HepG2 (cell line): ENCODE results near the gene SLC2A4. TPM values are rescaled to one million over a fixed set of nuclear protein-coding genes. Genes with fewer than 3 reads are reported as not detected.

Experiments used
- ATF7 ChIP-seq, 2 experiments: fragments of 450-650 bp in 1 of 2; sonication (generic) in 1 of 2; formaldehyde crosslinking in 1 of 2; IDR thresholded peaks; 2 replicates each; pipeline versions ENCODE4 v1.4.0 to v1.6.1; 2016 to 2020; ENCODE audit warnings: antibody characterized with exemption in 1 of 2, mild to moderate bottlenecking in 1 of 2, missing genetic modification reagents in 1 of 2
- DRAP1 ChIP-seq: IDR thresholded peaks from 2 replicates; pipeline ENCODE4 v1.6.1; 2016; ENCODE audit warnings: missing genetic modification reagents, missing compliant biosample characterization
- FOSL1 ChIP-seq: sonication (generic); formaldehyde crosslinking; IDR thresholded peaks from 2 replicates; pipeline ENCODE4 v1.9.0; 2021; ENCODE audit warnings: missing genetic modification reagents, borderline replicate concordance
- KDM3A ChIP-seq: IDR thresholded peaks from 2 replicates; pipeline ENCODE4 v1.6.1; 2018; ENCODE audit warnings: low read depth, missing compliant biosample characterization
- KDM5B ChIP-seq: sonication (generic); formaldehyde crosslinking; IDR thresholded peaks from 2 replicates; pipeline ENCODE4 v1.4.0; 2020; ENCODE audit warnings: missing genetic modification reagents, mild to moderate bottlenecking, borderline replicate concordance
- MXD3 ChIP-seq: IDR thresholded peaks from 2 replicates; pipeline ENCODE4 v1.6.1; 2016; ENCODE audit warnings: mild to moderate bottlenecking, missing biosample characterization, missing genetic modification reagents
- PAF1 ChIP-seq: IDR thresholded peaks from 2 replicates; pipeline ENCODE4 v1.6.1; 2016; ENCODE audit warnings: missing genetic modification reagents, missing compliant biosample characterization
- RFXAP ChIP-seq: sonication (generic); formaldehyde crosslinking; IDR thresholded peaks from 2 replicates; pipeline ENCODE4 v1.4.0; 2020; ENCODE audit warnings: missing genetic modification reagents, borderline replicate concordance
- SAP130 ChIP-seq: IDR thresholded peaks from 2 replicates; pipeline ENCODE4 v1.6.1; 2016; ENCODE audit warnings: low read depth
- TIGD3 ChIP-seq: sonication (generic); formaldehyde crosslinking; IDR thresholded peaks from 2 replicates; pipeline ENCODE4 v1.5.1; 2020; ENCODE audit warnings: mild to moderate bottlenecking, missing genetic modification reagents, borderline replicate concordance
- ZBTB33 ChIP-seq: sonication (generic); formaldehyde crosslinking; IDR thresholded peaks from 2 replicates; pipeline ENCODE4 v1.4.0; 2020; ENCODE audit warnings: missing genetic modification reagents
- ZBTB7A ChIP-seq: sonication (generic); formaldehyde crosslinking; IDR thresholded peaks from 2 replicates; pipeline ENCODE4 v1.8.0; 2022; ENCODE audit warnings: mild to moderate bottlenecking, missing genetic modification reagents
- ZFP41 ChIP-seq: sonication (generic); formaldehyde crosslinking; IDR thresholded peaks from 2 replicates; pipeline ENCODE4 v1.4.0; 2020; ENCODE audit warnings: mild to moderate bottlenecking, missing genetic modification reagents, borderline replicate concordance
- ZNF317 ChIP-seq: sonication (generic); formaldehyde crosslinking; IDR thresholded peaks from 2 replicates; pipeline ENCODE4 v1.5.0; 2020; ENCODE audit warnings: mild to moderate bottlenecking, missing genetic modification reagents
- ZNF460 ChIP-seq: sonication (generic); formaldehyde crosslinking; IDR thresholded peaks from 2 replicates; pipeline ENCODE4 v1.5.1; 2020; ENCODE audit warnings: missing genetic modification reagents, mild to moderate bottlenecking, borderline replicate concordance
- ZNF550 ChIP-seq: sonication (generic); formaldehyde crosslinking; IDR thresholded peaks from 2 replicates; pipeline ENCODE4 v1.4.0; 2020; ENCODE audit warnings: mild to moderate bottlenecking, missing genetic modification reagents, borderline replicate concordance
- ZNF720 ChIP-seq: sonication (generic); formaldehyde crosslinking; IDR thresholded peaks from 2 replicates; pipeline ENCODE4 v1.4.0; 2020; ENCODE audit warnings: missing genetic modification reagents
- ZNF761 ChIP-seq: sonication (generic); formaldehyde crosslinking; conservative IDR thresholded peaks from 2 replicates; pipeline ENCODE4 v1.4.0; 2020; ENCODE audit warnings: mild to moderate bottlenecking, missing genetic modification reagents
- ZNF891 ChIP-seq: sonication (generic); formaldehyde crosslinking; IDR thresholded peaks from 2 replicates; pipeline ENCODE4 v1.5.0; 2020; ENCODE audit warnings: mild to moderate bottlenecking, missing genetic modification reagents
- ZSCAN5A ChIP-seq: sonication (generic); formaldehyde crosslinking; IDR thresholded peaks from 2 replicates; pipeline ENCODE4 v1.8.0; 2022; ENCODE audit warnings: mild to moderate bottlenecking, missing genetic modification reagents, borderline replicate concordance
- ZSCAN9 ChIP-seq: IDR thresholded peaks from 2 replicates; pipeline ENCODE4 v1.6.1; 2016; ENCODE audit warnings: borderline replicate concordance
- polyA plus RNA-seq, 8 experiments: library from polyadenylated mRNA; depleted of rRNA in 3 of 8; stranded (reverse) in 7 of 8; unstranded in 1 of 8; fragments of >200 nt; fragmentation: Illumina TruSeq in 4 of 8; extraction: Trizol in 4 of 8; gene quantifications; 2 replicates each; pipeline versions ENCODE4 v1.2.1 to v1.2.3, GENCODE V29; 2011 to 2016; ENCODE audit warnings: low read depth in 4 of 8, missing spikeins in 1 of 8, mixed read lengths in 1 of 8; ENCODE audit not compliant: insufficient read depth in 1 of 8
- total RNA-seq, 5 experiments: library from RNA; depleted of rRNA; stranded (reverse); fragments of >200 nt; fragmentation: Illumina TruSeq; extraction: Trizol; gene quantifications; 2 replicates each; pipeline ENCODE4 v1.2.3, GENCODE V29; 2016; ENCODE audit warnings: low read depth in 1 of 5

SLC2A4 gene
- total and polyA plus RNA-seq, 2 of the 13 experiments (the other 11 are each of a cell fraction or from before 2014, with no cell fraction given): 4.9 to 5.8 TPM

GRCh38 chr17:7239091-7240027, 42.2 kb upstream of the SLC2A4 start, which contains the start of gene PHF23 (continued):
- TF ChIP-seq ZBTB33 (CRISPR knock-in tag) (no peak), PAF1 (CRISPR knock-in tag) (no peak), ZNF550 (no peak), ATF7 (IDR thresholded peaks at IDR 0.05) (no peak), ATF7 (CRISPR knock-in tag; IDR thresholded peaks at IDR 0.05) (no peak), SAP130 (peak; percentile 78), ZFP41 (CRISPR knock-in tag) (no peak), ZNF460 (CRISPR knock-in tag) (no peak), KDM5B (CRISPR knock-in tag) (peak; percentile 65; the same call in 1 of the 2 replicates), TIGD3 (no peak), RFXAP (CRISPR knock-in tag) (0 out of 2 replicates have a peak, but pooled peaks have one; percentile 46), DRAP1 (peak; percentile 27; the same call in 1 of the 2 replicates), ZNF761 (CRISPR knock-in tag) (0 out of 2 replicates have a peak, but pooled peaks have one; percentile 32), FOSL1 (CRISPR knock-in tag) (no peak), KDM3A (CRISPR knock-in tag) (no peak), ZBTB7A (CRISPR knock-in tag) (no peak), MXD3 (CRISPR knock-in tag) (no peak; the same call in none of the 2 replicates), ZNF720 (no peak), ZSCAN9 (CRISPR knock-in tag) (no peak), ZNF317 (no peak; the same call in 1 of the 2 replicates), ZNF891 (CRISPR knock-in tag) (peak; percentile 90; the same call in 1 of the 2 replicates), ZSCAN5A (CRISPR knock-in tag) (peak; percentile 72; the same call in 1 of the 2 replicates)
